Thymus (tissue), 11 donors: ENCODE results near the gene PKD1L1. TPM values are rescaled to one million over a fixed set of nuclear protein-coding genes. Genes with fewer than 3 reads are reported as not detected.

Experiments used
- DNase-seq, 9 donors: peaks; one replicate each; pipeline ENCODE4 v3.0.0-alpha.2; 2013; ENCODE audit warnings: low spot score in 9 of 9, low read depth in 6 of 9, missing footprints in 1 of 9
- H3K27ac ChIP-seq, 2 donors: one replicate each; pipeline ENCODE4 v1.5.1; 2013; ENCODE audit warnings: control low read depth in 1 of 2, low read depth in 1 of 2, low read length in 1 of 2, mild to moderate bottlenecking in 1 of 2, moderate library complexity in 1 of 2
- H3K27me3 ChIP-seq, 2 donors: one replicate each; pipeline ENCODE4 v1.5.1; 2013; ENCODE audit warnings: low read length in 1 of 2; ENCODE audit not compliant: control insufficient read depth in 2 of 2, insufficient read depth in 1 of 2
- H3K36me3 ChIP-seq, 2 donors: one replicate each; pipeline ENCODE4 v1.5.1; 2013; ENCODE audit warnings: low read length in 1 of 2, mild to moderate bottlenecking in 1 of 2, moderate library complexity in 1 of 2; ENCODE audit not compliant: control insufficient read depth in 2 of 2, insufficient read depth in 2 of 2
- H3K4me1 ChIP-seq, 2 donors: one replicate each; pipeline ENCODE4 v1.5.1; 2013; ENCODE audit warnings: low read length in 2 of 2; ENCODE audit not compliant: control insufficient read depth in 2 of 2, insufficient read depth in 2 of 2
- H3K4me3 ChIP-seq, 2 donors: one replicate each; pipeline ENCODE4 v1.5.1; 2013; ENCODE audit warnings: low read length in 2 of 2, control low read depth in 1 of 2, mild to moderate bottlenecking in 1 of 2
- H3K9me3 ChIP-seq, 2 donors: one replicate each; pipeline ENCODE4 v1.5.1; 2013; ENCODE audit warnings: low read length in 1 of 2, mild to moderate bottlenecking in 1 of 2; ENCODE audit not compliant: control insufficient read depth in 2 of 2, insufficient read depth in 1 of 2
- WGBS: extraction: QIAGEN DNeasy Blood & Tissue Kit; methylation state at CpG from one replicate; pipeline ENCODE4 v1.1.7; 2013; 5-methylcytosine and 5-hydroxymethylcytosine counted together
- polyA plus RNA-seq: library from polyadenylated mRNA; stranded (reverse); fragments of 200-250 nt; gene quantifications from one replicate; pipeline ENCODE4 v1.2.3, GENCODE V29; 2013
- total RNA-seq: library from RNA; stranded (reverse); fragments of 120-200 nt; gene quantifications from one replicate; pipeline ENCODE4 v1.2.4, GENCODE V29; 2013
- donor health status: healthy.

Gene PKD1L1
- total and polyA plus RNA-seq, 2 donors: 0.19 to 0.78 TPM

DNA sequence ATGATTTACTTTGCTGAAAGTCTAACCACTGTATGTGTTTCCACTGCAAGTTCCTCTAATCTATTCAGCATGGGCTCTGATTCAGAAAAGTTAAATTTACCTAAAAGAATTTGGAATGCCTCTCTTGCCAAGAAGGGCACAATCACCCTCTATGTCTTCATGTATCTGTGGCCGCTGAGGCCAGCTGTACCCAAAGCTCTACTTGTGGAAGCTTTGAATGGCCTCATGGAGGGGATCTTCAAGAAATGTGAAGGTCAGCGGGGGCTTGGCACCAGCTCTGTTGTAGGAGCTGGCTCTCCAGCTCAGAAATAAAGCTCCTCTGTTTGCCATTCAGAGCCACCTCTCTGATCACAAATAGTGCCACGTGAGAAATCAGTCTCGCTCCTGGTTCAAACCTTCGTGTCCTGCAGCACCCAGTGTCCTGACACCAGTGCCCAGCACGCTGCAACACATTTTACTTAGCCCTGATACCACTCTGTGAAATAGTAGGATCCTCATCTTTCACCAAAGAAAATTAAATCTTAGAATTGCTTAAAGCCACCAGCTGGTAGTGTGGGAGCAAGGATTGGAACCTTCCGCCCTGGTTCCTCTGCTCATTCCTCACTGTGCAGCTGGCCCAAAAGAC, 61.1 kb downstream of the PKD1L1 start:
- no peaks in the 10 kb centered on the region for H3K36me3 ChIP-seq
- no peaks in the 10 kb centered on the region for H3K27me3 ChIP-seq
- DNase-seq: no peak
- WGBS: 95% methylated on average over 7 of the region's 7 CpGs
- no peaks in the 10 kb centered on the region for H3K9me3 ChIP-seq
- H3K4me1 ChIP-seq: no peaks in the 10 kb centered on the region
- no peak overlapping the region for H3K27ac ChIP-seq
- H3K4me3 ChIP-seq: no peak overlapping the region

DNA sequence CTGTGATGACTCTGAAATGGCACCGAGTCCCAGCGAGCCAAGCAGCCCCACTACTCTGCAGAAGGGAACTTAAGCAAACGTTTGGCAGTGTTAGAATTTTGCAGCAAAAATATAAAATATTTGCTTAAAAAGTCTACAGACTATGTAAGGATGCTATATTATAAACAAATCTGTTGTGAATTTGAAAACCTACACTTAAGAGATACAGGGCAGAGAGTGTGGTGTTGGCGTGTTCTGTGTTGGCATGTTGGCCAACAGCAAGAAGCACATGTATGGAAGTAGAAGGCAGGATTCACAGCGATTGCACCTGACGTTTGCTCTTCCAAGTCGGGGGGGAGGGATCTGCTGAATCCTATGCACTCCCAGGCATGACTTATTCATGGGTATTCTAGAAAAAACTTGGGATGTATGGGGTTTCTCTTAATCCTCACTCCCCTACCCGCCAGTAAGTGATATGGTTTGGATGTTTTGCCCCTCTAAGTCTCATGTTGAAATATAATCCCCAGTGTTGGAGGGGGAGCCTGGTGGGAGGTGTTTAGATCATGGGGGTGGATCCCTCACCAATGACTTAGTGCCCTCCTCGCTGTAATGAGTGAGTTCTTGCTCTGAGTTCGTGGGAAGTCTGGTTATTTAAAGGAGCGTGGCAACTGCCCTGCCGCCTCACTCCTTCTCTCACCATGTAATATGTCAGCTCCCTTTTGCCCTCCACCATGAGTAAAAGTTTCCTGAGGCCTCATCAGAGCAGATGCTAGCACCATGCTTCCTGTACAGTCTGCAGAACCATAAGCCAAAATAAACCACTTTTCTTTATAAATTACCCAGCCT, 62.1 kb downstream of the PKD1L1 start:
- 93% methylated on average over 12 of the region's 12 CpGs for WGBS
- no peak for DNase-seq

DNA sequence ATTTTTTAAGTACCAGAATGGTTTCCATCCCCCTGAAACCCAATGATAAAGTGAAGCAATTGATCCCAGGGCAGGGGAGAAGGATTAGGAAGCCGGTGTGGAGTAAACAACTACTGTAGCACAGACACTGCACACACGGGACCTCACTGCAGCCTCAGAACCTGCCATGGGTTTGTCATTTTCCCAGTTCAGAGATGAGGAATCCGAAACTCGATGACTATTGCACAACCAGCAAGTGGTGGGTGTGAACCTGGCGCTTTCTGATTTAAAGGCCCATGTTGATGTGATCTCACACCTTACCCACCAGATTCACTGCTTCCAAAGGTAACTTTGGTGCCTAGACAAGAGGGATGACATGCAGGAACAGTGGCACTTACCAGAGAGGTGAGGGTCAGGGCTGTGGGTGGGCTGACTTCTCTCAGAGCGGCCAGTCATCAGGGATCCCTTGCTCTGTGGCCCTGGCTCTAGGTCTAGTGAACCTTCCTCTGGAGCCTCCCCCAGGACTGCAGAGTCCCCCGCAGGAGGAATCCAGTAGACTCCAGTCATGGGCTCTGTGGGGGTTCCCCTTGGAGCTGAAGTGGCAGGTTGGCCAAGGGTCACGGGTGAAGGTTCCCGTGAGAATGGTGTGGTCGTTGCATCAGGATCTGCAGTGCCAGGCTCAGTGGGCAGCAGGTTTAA, 62.8 kb downstream of the PKD1L1 start:
- WGBS: 90% methylated on average over 10 of the region's 10 CpGs
- no peak overlapping the region for H3K27ac ChIP-seq

More for the DNA sequence above, 62.1 kb downstream of the PKD1L1 start:
- H3K36me3 ChIP-seq: no peaks in the 10 kb centered on the region
- H3K27me3 ChIP-seq: no peaks in the 10 kb centered on the region
- no peaks in the 10 kb centered on the region for H3K9me3 ChIP-seq
- H3K4me1 ChIP-seq: no peaks in the 10 kb centered on the region
- H3K4me3 ChIP-seq: no peak overlapping the region
- H3K27ac ChIP-seq: no peak overlapping the region

DNA sequence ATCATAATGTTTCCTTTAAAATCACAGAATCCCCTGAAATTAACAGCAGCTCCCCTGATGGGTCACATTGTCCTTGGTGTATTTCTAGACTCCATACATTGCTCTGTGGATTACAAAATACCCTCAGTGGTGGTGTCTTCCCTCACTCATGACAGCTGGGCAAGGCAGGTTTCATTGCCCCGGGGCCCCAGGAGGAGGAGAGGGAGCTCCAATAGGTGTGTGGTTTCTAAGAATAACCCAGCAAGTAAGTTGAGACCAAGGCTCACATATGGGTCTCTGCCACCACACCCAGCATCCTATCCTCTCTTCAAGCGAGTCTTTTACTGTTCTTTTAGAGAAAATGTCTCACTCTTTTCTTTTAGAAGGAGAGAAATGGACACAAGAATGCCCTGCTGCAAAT, 63.6 kb downstream of the PKD1L1 start:
- WGBS: 58% methylated on average over 2 of the region's 2 CpGs
- DNase-seq: no peak

More for the DNA sequence above, 62.8 kb downstream of the PKD1L1 start:
- no peaks in the 10 kb centered on the region for H3K27me3 ChIP-seq
- no peak for DNase-seq
- H3K9me3 ChIP-seq: no peaks in the 10 kb centered on the region
- H3K4me3 ChIP-seq: no peak overlapping the region
- H3K4me1 ChIP-seq: no peaks in the 10 kb centered on the region
- H3K36me3 ChIP-seq: no peaks in the 10 kb centered on the region

DNA sequence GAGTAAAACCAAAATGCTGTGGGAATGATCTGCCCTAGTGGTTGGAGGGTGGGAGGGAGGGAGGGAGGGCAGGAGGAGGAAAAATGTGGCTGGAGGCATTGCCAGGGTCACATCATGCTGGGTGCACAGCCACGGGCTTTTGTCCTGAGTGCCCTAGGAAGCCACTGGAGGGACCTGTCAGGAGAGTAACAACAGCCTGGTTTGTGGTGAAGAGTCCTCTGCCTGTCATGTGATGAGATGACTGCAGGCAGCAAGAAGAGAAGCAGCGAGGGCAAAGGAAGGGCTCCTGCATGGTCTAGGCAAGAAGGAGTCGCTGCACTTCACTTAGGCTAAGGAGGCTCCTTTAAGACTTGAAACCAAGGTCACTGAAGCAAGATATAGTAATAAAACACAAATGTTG, 65.6 kb downstream of the PKD1L1 start:
- no peak for DNase-seq
- H3K27ac ChIP-seq: no peak overlapping the region
- no peak overlapping the region for H3K4me3 ChIP-seq
- H3K27me3 ChIP-seq: no peaks in the 10 kb centered on the region
- no peaks in the 10 kb centered on the region for H3K9me3 ChIP-seq
- WGBS: 71% methylated on average over 3 of the region's 3 CpGs
- H3K36me3 ChIP-seq: no peaks in the 10 kb centered on the region
- no peaks in the 10 kb centered on the region for H3K4me1 ChIP-seq

More for the DNA sequence above, 63.6 kb downstream of the PKD1L1 start:
- Histone ChIP-seq H3K27me3 (no peaks in the 10 kb centered on the region), H3K4me3 (no peak overlapping the region), H3K27ac (no peak overlapping the region), H3K36me3 (no peaks in the 10 kb centered on the region), H3K9me3 (no peaks in the 10 kb centered on the region), H3K4me1 (no peaks in the 10 kb centered on the region)

DNA sequence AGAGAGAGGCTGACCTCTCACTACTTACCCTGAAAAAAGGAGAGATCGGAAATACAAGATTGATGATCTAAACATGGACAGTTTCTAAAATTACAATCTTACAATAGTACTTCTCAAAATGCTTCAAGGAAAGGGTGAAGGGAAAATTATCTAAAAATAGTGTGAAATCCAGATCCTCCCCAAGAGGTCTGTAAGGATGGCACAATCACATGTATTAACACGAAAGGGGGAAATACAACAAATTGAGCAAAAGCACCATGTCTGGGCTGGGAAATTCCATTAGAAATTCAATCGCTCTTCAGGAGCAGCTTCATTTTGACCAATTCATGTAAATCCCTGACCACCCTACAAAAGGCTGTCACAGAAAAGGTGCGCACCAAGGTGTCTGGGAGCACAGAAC, 67.0 kb downstream of the PKD1L1 start:
- no peak overlapping the region for H3K27ac ChIP-seq
- WGBS: 81% methylated on average over 4 of the region's 4 CpGs

DNA sequence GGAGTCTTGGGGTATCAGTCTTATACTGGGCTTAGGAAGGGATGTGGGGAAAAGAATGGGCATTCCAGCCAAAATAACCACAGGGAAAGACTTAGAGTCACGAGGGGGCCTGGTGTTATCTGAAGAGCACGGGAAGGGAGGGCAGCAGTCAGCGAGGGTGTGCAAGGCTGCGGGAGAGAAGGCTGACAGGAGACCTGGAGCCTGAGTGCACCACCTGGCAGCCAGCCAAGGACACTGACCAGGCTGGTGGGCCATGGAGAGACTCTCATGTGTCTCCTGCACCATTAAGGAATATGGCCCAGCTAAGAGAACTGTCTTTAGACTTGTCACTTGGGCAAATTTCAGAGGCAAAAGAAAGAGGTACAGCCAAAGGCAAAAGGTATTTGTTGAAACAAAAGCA, 69.6 kb downstream of the PKD1L1 start:
- Histone ChIP-seq H3K4me3 (no peak overlapping the region), H3K36me3 (no peaks in the 10 kb centered on the region), H3K4me1 (no peaks in the 10 kb centered on the region), H3K27ac (no peak overlapping the region), H3K9me3 (no peaks in the 10 kb centered on the region), H3K27me3 (no peaks in the 10 kb centered on the region)
- DNase-seq: no peak
- 90% methylated on average over 4 of the region's 4 CpGs for WGBS

More for the DNA sequence above, 67.0 kb downstream of the PKD1L1 start:
- Histone ChIP-seq H3K4me3 (no peak overlapping the region), H3K9me3 (no peaks in the 10 kb centered on the region), H3K36me3 (no peaks in the 10 kb centered on the region), H3K4me1 (no peaks in the 10 kb centered on the region), H3K27me3 (no peaks in the 10 kb centered on the region)
- no peak for DNase-seq

DNA sequence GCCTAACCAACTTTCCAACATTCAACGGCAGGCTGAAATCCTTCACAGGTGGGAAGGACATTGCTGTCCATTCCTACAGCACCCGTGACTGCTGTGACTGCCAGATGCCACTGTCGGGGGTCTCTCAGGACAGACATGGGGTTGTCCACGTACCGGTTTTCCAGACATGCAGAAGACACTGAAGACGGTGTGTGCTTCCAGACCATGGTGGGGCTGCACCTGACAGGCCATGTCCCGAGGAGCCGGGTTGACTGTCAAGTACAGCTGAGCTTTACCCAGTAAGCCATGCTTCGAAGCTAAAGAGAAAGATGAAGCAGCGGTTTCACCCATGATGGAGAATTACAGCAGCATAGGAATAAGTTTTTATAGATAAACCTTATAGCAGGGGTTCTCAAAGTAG, 70.9 kb downstream of the PKD1L1 start:
- no peaks in the 10 kb centered on the region for H3K36me3 ChIP-seq
- H3K9me3 ChIP-seq: no peaks in the 10 kb centered on the region
- no peak overlapping the region for H3K27ac ChIP-seq
- H3K4me1 ChIP-seq: no peaks in the 10 kb centered on the region
- H3K4me3 ChIP-seq: no peak overlapping the region
- 95% methylated on average over 10 of the region's 10 CpGs for WGBS
- no peaks in the 10 kb centered on the region for H3K27me3 ChIP-seq
- no peak for DNase-seq
